HepG2 (cell line): ENCODE results near the gene MYL9. TPM values are rescaled to one million over a fixed set of nuclear protein-coding genes. Genes with fewer than 3 reads are reported as not detected.

Experiments
- ARID2 ChIP-seq: sonication (generic); formaldehyde crosslinking; IDR thresholded peaks from 2 replicates; pipeline ENCODE4 v1.8.1; 2022; ENCODE audit warnings: mild to moderate bottlenecking, missing genetic modification reagents, borderline replicate concordance
- DBP ChIP-seq: sonication (generic); formaldehyde crosslinking; IDR thresholded peaks from 2 replicates; pipeline ENCODE4 v1.4.0; 2020; ENCODE audit warnings: missing genetic modification reagents; ENCODE audit errors: not compliant biosample characterization
- DPF2 ChIP-seq: sonication (generic); formaldehyde crosslinking; IDR thresholded peaks from 2 replicates; pipeline ENCODE4 v1.4.0; 2020; ENCODE audit warnings: mild to moderate bottlenecking, low read depth, missing genetic modification reagents, borderline replicate concordance
- FOXK2 ChIP-seq: fragments of 450-650 bp; IDR thresholded peaks from 2 replicates; pipeline ENCODE4 v1.6.1; 2016
- HHEX ChIP-seq: IDR thresholded peaks from 2 replicates; pipeline ENCODE4 v1.6.1; 2016; ENCODE audit warnings: control low read depth
- KLF9 ChIP-seq: IDR thresholded peaks from 2 replicates; pipeline ENCODE4 v1.6.1; 2016; ENCODE audit warnings: low read depth
- MXI1 ChIP-seq: IDR thresholded peaks from 3 replicates; pipeline ENCODE4 v1.6.1; 2012; ENCODE audit warnings: low read depth, low read length, inconsistent platforms, borderline replicate concordance
- NFATC3 ChIP-seq: sonication (generic); formaldehyde crosslinking; IDR thresholded peaks from 2 replicates; pipeline ENCODE4 v1.5.1; 2020; ENCODE audit warnings: mild to moderate bottlenecking, missing genetic modification reagents
- NFIB ChIP-seq: sonication (generic); formaldehyde crosslinking; IDR thresholded peaks from 2 replicates; pipeline ENCODE4 v1.9.0; 2021; ENCODE audit warnings: missing genetic modification reagents, mild to moderate bottlenecking, borderline replicate concordance
- ZNF30 ChIP-seq: sonication (generic); formaldehyde crosslinking; IDR thresholded peaks from 2 replicates; pipeline ENCODE4 v1.5.0; 2020; ENCODE audit warnings: mild to moderate bottlenecking, missing genetic modification reagents
- ZNF468 ChIP-seq: sonication (generic); formaldehyde crosslinking; IDR thresholded peaks from 2 replicates; pipeline ENCODE4 v1.8.0; 2022; ENCODE audit warnings: mild to moderate bottlenecking, moderate library complexity, missing genetic modification reagents
- ZNF724P ChIP-seq: sonication (generic); formaldehyde crosslinking; IDR thresholded peaks from 2 replicates; pipeline ENCODE4 v1.8.0; 2022; ENCODE audit warnings: missing genetic modification reagents, borderline replicate concordance
- ZNF773 ChIP-seq: sonication (generic); formaldehyde crosslinking; IDR thresholded peaks from 2 replicates; pipeline ENCODE4 v1.4.0; 2020; ENCODE audit warnings: missing genetic modification reagents, borderline replicate concordance
- ZNF816 ChIP-seq: sonication (generic); formaldehyde crosslinking; IDR thresholded peaks from 2 replicates; pipeline ENCODE4 v1.8.0; 2022; ENCODE audit warnings: missing genetic modification reagents, mild to moderate bottlenecking, borderline replicate concordance
- ZNF891 ChIP-seq: sonication (generic); formaldehyde crosslinking; IDR thresholded peaks from 2 replicates; pipeline ENCODE4 v1.5.0; 2020; ENCODE audit warnings: mild to moderate bottlenecking, missing genetic modification reagents
- polyA plus RNA-seq, 8 experiments: library from polyadenylated mRNA; depleted of rRNA in 3 of 8; stranded (reverse) in 7 of 8; unstranded in 1 of 8; fragments of >200 nt; fragmentation: Illumina TruSeq in 4 of 8; extraction: Trizol in 4 of 8; gene quantifications; 2 replicates each; pipeline versions ENCODE4 v1.2.1 to v1.2.3, GENCODE V29; 2011 to 2016; ENCODE audit warnings: low read depth in 4 of 8, missing spikeins in 1 of 8, mixed read lengths in 1 of 8; ENCODE audit not compliant: insufficient read depth in 1 of 8
- total RNA-seq, 5 experiments: library from RNA; depleted of rRNA; stranded (reverse); fragments of >200 nt; fragmentation: Illumina TruSeq; extraction: Trizol; gene quantifications; 2 replicates each; pipeline ENCODE4 v1.2.3, GENCODE V29; 2016; ENCODE audit warnings: low read depth in 1 of 5
- TF ChIP-seq, protein P1 (sequence below): sonication (generic); formaldehyde crosslinking; IDR thresholded peaks from 2 replicates; pipeline ENCODE4 v1.4.0; 2020; ENCODE audit warnings: mild to moderate bottlenecking, missing genetic modification reagents
- TF ChIP-seq, protein P2 (sequence below): sonication (generic); formaldehyde crosslinking; IDR thresholded peaks from 2 replicates; pipeline ENCODE4 v1.5.1; 2020; ENCODE audit warnings: missing genetic modification reagents, mild to moderate bottlenecking, borderline replicate concordance
- TF ChIP-seq, protein P3 (sequence below): sonication (generic); formaldehyde crosslinking; IDR thresholded peaks from 2 replicates; pipeline ENCODE4 v1.4.0; 2020; ENCODE audit warnings: mild to moderate bottlenecking, missing genetic modification reagents

MYL9 gene
- total and polyA plus RNA-seq, 2 of the 13 experiments (the other 11 are each of a cell fraction or from before 2014, with no cell fraction given), result 0.87 to 2.2 TPM

DNA sequence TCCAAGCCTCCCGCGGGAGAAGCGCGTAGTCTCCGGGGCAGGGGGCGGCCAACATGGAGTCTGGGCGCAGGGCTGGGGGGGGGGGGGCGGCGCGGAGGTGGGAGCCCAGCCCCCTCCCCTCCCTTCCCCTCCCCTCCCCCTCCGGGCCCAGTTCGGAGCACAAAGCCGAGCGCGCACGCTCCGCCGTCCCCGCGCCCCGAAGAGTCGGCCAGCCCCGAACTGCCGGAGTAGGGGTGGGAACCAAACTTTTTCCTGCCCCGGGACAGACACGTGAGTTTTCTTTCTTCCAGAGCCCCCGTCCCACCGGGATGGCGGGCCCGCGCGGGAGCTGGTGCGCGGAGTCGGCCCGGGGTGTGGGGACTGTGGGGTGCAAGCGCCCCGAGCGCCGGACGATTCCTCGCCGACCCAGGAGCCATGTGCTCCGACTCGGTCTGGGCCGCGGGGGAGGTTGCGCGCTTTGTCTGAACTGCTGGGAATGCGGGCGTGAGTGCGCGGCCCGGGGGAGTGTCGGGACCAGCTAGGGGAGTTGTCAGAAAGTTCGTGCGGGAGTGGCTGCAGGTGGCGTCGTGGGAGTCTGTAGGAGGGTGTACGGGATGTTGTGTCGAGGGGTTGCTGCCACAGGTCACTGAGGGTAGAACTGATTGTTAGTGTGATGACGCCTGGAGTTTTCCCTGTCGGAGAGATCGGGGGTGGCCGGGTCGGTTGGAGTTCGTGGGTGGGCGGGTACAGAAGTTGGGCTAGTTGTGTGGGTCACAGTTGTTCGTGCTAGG is 33.2 kb downstream of the MYL9 start (continued):
- TF ChIP-seq, protein P1, sequence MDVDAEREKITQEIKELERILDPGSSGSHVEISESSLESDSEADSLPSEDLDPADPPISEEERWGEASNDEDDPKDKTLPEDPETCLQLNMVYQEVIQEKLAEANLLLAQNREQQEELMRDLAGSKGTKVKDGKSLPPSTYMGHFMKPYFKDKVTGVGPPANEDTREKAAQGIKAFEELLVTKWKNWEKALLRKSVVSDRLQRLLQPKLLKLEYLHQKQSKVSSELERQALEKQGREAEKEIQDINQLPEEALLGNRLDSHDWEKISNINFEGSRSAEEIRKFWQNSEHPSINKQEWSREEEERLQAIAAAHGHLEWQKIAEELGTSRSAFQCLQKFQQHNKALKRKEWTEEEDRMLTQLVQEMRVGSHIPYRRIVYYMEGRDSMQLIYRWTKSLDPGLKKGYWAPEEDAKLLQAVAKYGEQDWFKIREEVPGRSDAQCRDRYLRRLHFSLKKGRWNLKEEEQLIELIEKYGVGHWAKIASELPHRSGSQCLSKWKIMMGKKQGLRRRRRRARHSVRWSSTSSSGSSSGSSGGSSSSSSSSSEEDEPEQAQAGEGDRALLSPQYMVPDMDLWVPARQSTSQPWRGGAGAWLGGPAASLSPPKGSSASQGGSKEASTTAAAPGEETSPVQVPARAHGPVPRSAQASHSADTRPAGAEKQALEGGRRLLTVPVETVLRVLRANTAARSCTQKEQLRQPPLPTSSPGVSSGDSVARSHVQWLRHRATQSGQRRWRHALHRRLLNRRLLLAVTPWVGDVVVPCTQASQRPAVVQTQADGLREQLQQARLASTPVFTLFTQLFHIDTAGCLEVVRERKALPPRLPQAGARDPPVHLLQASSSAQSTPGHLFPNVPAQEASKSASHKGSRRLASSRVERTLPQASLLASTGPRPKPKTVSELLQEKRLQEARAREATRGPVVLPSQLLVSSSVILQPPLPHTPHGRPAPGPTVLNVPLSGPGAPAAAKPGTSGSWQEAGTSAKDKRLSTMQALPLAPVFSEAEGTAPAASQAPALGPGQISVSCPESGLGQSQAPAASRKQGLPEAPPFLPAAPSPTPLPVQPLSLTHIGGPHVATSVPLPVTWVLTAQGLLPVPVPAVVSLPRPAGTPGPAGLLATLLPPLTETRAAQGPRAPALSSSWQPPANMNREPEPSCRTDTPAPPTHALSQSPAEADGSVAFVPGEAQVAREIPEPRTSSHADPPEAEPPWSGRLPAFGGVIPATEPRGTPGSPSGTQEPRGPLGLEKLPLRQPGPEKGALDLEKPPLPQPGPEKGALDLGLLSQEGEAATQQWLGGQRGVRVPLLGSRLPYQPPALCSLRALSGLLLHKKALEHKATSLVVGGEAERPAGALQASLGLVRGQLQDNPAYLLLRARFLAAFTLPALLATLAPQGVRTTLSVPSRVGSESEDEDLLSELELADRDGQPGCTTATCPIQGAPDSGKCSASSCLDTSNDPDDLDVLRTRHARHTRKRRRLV, result peak; percentile 96
- TF ChIP-seq, protein P2, sequence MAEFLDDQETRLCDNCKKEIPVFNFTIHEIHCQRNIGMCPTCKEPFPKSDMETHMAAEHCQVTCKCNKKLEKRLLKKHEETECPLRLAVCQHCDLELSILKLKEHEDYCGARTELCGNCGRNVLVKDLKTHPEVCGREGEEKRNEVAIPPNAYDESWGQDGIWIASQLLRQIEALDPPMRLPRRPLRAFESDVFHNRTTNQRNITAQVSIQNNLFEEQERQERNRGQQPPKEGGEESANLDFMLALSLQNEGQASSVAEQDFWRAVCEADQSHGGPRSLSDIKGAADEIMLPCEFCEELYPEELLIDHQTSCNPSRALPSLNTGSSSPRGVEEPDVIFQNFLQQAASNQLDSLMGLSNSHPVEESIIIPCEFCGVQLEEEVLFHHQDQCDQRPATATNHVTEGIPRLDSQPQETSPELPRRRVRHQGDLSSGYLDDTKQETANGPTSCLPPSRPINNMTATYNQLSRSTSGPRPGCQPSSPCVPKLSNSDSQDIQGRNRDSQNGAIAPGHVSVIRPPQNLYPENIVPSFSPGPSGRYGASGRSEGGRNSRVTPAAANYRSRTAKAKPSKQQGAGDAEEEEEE (CRISPR knock-in tag), result peak; percentile 40; the same call in 1 of the 2 replicates
- TF ChIP-seq ZNF468 (CRISPR knock-in tag), result no peak; the same call in 1 of the 2 replicates
- no peak for TF ChIP-seq NFIB (CRISPR knock-in tag)
- no peak for TF ChIP-seq DPF2 (CRISPR knock-in tag)
- TF ChIP-seq, protein P3, sequence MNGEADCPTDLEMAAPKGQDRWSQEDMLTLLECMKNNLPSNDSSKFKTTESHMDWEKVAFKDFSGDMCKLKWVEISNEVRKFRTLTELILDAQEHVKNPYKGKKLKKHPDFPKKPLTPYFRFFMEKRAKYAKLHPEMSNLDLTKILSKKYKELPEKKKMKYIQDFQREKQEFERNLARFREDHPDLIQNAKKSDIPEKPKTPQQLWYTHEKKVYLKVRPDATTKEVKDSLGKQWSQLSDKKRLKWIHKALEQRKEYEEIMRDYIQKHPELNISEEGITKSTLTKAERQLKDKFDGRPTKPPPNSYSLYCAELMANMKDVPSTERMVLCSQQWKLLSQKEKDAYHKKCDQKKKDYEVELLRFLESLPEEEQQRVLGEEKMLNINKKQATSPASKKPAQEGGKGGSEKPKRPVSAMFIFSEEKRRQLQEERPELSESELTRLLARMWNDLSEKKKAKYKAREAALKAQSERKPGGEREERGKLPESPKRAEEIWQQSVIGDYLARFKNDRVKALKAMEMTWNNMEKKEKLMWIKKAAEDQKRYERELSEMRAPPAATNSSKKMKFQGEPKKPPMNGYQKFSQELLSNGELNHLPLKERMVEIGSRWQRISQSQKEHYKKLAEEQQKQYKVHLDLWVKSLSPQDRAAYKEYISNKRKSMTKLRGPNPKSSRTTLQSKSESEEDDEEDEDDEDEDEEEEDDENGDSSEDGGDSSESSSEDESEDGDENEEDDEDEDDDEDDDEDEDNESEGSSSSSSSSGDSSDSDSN (CRISPR knock-in tag), result peak; percentile 90
- TF ChIP-seq HHEX (CRISPR knock-in tag), result no peak
- peak; percentile 80; the same call in 2 of the 3 replicates for TF ChIP-seq MXI1
- peak; percentile 26; the same call in 1 of the 2 replicates for TF ChIP-seq ZNF816 (CRISPR knock-in tag)
- peak; percentile 74; the same call in 1 of the 2 replicates for TF ChIP-seq ZNF773
- TF ChIP-seq ZNF30 (CRISPR knock-in tag), result 0 out of 2 replicates have a peak, but pooled peaks have one; percentile 49
- 0 out of 2 replicates have a peak, but pooled peaks have one; percentile 70 for TF ChIP-seq KLF9 (CRISPR knock-in tag)
- peak; percentile 42 for TF ChIP-seq DBP
- TF ChIP-seq ZNF724P, result peak; percentile 94
- no peak for TF ChIP-seq ARID2 (CRISPR knock-in tag)
- TF ChIP-seq NFATC3, result peak; percentile 88
- TF ChIP-seq FOXK2, result 0 out of 2 replicates have a peak, but pooled peaks have one; percentile 22
- peak; percentile 89 for TF ChIP-seq ZNF891 (CRISPR knock-in tag)
